Measurements from ENCODE around the gene LCT. TPM values are rescaled to one million over a fixed set of nuclear protein-coding genes. Genes with fewer than 3 reads are reported as not detected.
A peak's percentile ranks its signal among the peaks of the same experiment; 100 is the strongest.
"Not testable (repeated sequence)": the region's sequence is repeated elsewhere in the genome, so short reads cannot be mapped to it uniquely, and the experiment has no call there.

LCT gene
- polyA plus RNA-seq, 3 donors: 0.04 TPM; not detected in 1

GRCh38 chr2:135798275-135798705, 38.7 kb downstream of the LCT start:
- DNase-seq: no peak

- peak; percentile 54 for DNase-seq
Observed at GRCh38 chr2:135797497-135798274, 39.3 kb downstream of the LCT start.

- no peak for DNase-seq
Observed at GRCh38 chr2:135796606-135797005, 40.4 kb downstream of the LCT start.

- not testable (repeated sequence) for DNase-seq
Observed at GRCh38 chr2:135795641-135796040, 41.3 kb downstream of the LCT start.

- DNase-seq: no peak
Observed at GRCh38 chr2:135792401-135793150, 44.4 kb downstream of the LCT start.

- no peak for DNase-seq
Observed at GRCh38 chr2:135791418-135792190, 45.4 kb downstream of the LCT start.

- no peak for DNase-seq
Observed at GRCh38 chr2:135790423-135790822, 46.6 kb downstream of the LCT start.

- no peak for DNase-seq
Observed at GRCh38 chr2:135786823-135787222, 50.2 kb downstream of the LCT start.

- no peak for DNase-seq
Observed at GRCh38 chr2:135785032-135785431, 52.0 kb downstream of the LCT start.

GRCh38 chr2:135783439-135783838, 53.5 kb downstream of the LCT start:
- DNase-seq: peak; percentile 11

GRCh38 chr2:135782231-135782630, 54.8 kb downstream of the LCT start:
- DNase-seq: no peak

GRCh38 chr2:135776367-135776766, 60.6 kb downstream of the LCT start:
- no peak for DNase-seq

GRCh38 chr2:135775420-135775819, 61.6 kb downstream of the LCT start:
- no peak for DNase-seq

- DNase-seq: no peak
Observed at GRCh38 chr2:135773917-135774316, 63.1 kb downstream of the LCT start.

GRCh38 chr2:135773319-135773718, 63.7 kb downstream of the LCT start:
- no peak for DNase-seq

- DNase-seq: no peak
Observed at GRCh38 chr2:135768863-135769262, 68.1 kb downstream of the LCT start.

- DNase-seq: no peak
Observed at GRCh38 chr2:135762530-135762929, 74.5 kb downstream of the LCT start.

- DNase-seq: no peak
Observed at GRCh38 chr2:135762022-135762421, 75.0 kb downstream of the LCT start.

- DNase-seq: no peak
Observed at GRCh38 chr2:135756692-135757091, 80.3 kb downstream of the LCT start.

- no peak for DNase-seq
Observed at GRCh38 chr2:135755573-135755972, 81.4 kb downstream of the LCT start.

- no peak for DNase-seq
Observed at GRCh38 chr2:135745545-135745944, 91.4 kb downstream of the LCT start.

- no peak for DNase-seq
Observed at GRCh38 chr2:135744760-135745314, 92.1 kb downstream of the LCT start.
